Upper lobe of right lung (tissue), 1 donor: ENCODE results near the gene CACNG7. TPM values are rescaled to one million over a fixed set of nuclear protein-coding genes. Genes with fewer than 3 reads are reported as not detected.

Experiments
- ATAC-seq: fragments of 200-7000 bp; cut with Tn5 transposase; one replicate; pipeline ENCODE4 v1.9.1; 2020; ENCODE audit warnings: mild to moderate bottlenecking, moderate library complexity
- DNase-seq: peaks from one replicate; pipeline ENCODE4 v3.0.0-alpha.2; 2020
- H3K27ac ChIP-seq: fragments of 200-600 bp; one replicate; pipeline ENCODE4 v1.8.0; 2022
- H3K27me3 ChIP-seq: fragments of 200-600 bp; one replicate; pipeline ENCODE4 v1.8.0; 2022; ENCODE audit warnings: mild to moderate bottlenecking
- H3K36me3 ChIP-seq: fragments of 200-600 bp; one replicate; pipeline ENCODE4 v1.8.0; 2022
- H3K4me1 ChIP-seq: fragments of 200-600 bp; one replicate; pipeline ENCODE4 v1.8.0; 2022
- H3K4me3 ChIP-seq: fragments of 200-600 bp; one replicate; pipeline ENCODE4 v1.8.0; 2022; ENCODE audit warnings: mild to moderate bottlenecking
- H3K9me3 ChIP-seq: fragments of 200-600 bp; one replicate; pipeline ENCODE4 v1.8.0; 2022
- CTCF ChIP-seq: fragments of 200-600 bp; IDR thresholded peaks from one replicate; pipeline ENCODE4 v1.8.0; 2022; ENCODE audit warnings: antibody characterized with exemption
- intact Hi-C: fragments of 100-400 bp; cut with DNase I; formaldehyde crosslinking; loops from one replicate; pipeline ENCODE4 v1.11.0; 2022
- total RNA-seq: library from RNA; stranded (reverse); fragmentation: NEBNext Ultra II Directional; extraction: Animal tissue kit (Norgen Biotek cat#: 25700); gene quantifications from one replicate; pipeline ENCODE4 v1.2.1, GENCODE V29; 2021
- donor health status: DM: no; HTN: yes; CAD: no; lungs with severe emphysema.

The CACNG7 gene
- total RNA-seq, 1 donor from 2014 or later: not detected

- intact Hi-C loops: no loop called here
- H3K27me3 ChIP-seq: peaks cover 9% of the 10 kb centered on the region
- no peak for ATAC-seq
These were observed 32.3 kb upstream of the CACNG7 start for GRCh38 chr19:53876651-53877224.

GRCh38 chr19:53877361-53877766 is 31.7 kb upstream of the CACNG7 start:
- intact Hi-C loops: no loop called here
- peaks cover 26% of the 10 kb centered on the region for H3K36me3 ChIP-seq
- H3K4me1 ChIP-seq: peaks cover 21% of the 10 kb centered on the region
- ATAC-seq: no peak
- no peak overlapping the region for H3K27ac ChIP-seq
- no peak for TF ChIP-seq CTCF
- H3K9me3 ChIP-seq: no peaks in the 10 kb centered on the region
- DNase-seq: no peak
- H3K27me3 ChIP-seq: peaks cover 15% of the 10 kb centered on the region
- H3K4me3 ChIP-seq: no peak overlapping the region

More at GRCh38 chr19:53876651-53877224, 32.3 kb upstream of the CACNG7 start:
- Histone ChIP-seq H3K4me3 (no peak overlapping the region), H3K36me3 (peaks cover 26% of the 10 kb centered on the region), H3K9me3 (no peaks in the 10 kb centered on the region), H3K4me1 (peaks cover 15% of the 10 kb centered on the region), H3K27ac (no peak overlapping the region)
- no peak for DNase-seq
- TF ChIP-seq CTCF: no peak

- Histone ChIP-seq H3K27me3 (peaks cover 29% of the 10 kb centered on the region), H3K4me3 (peak overlapping the region; percentile 65), H3K36me3 (peaks cover 21% of the 10 kb centered on the region), H3K9me3 (no peaks in the 10 kb centered on the region), H3K4me1 (peaks cover 21% of the 10 kb centered on the region), H3K27ac (no peak overlapping the region)
- intact Hi-C loops: no loop called here
- no peak for DNase-seq
- ATAC-seq: no peak
- TF ChIP-seq CTCF: no peak
These were observed 30.3 kb upstream of the CACNG7 start for GRCh38 chr19:53878776-53879139.

- intact Hi-C loops: no loop called here
- no peak overlapping the region for H3K27ac ChIP-seq
- DNase-seq (peak; percentile 93), ATAC-seq (peak; percentile 98)
- peaks cover 21% of the 10 kb centered on the region for H3K4me1 ChIP-seq
- TF ChIP-seq CTCF: no peak
- H3K36me3 ChIP-seq: peaks cover 14% of the 10 kb centered on the region
- no peaks in the 10 kb centered on the region for H3K9me3 ChIP-seq
- H3K27me3 ChIP-seq: peaks cover 33% of the 10 kb centered on the region
- H3K4me3 ChIP-seq: peak overlapping the region; percentile 65
These were observed 29.7 kb upstream of the CACNG7 start for GRCh38 chr19:53879140-53880081.

GRCh38 chr19:53880711-53881481 is 28.2 kb upstream of the CACNG7 start:
- DNase-seq (no peak), ATAC-seq (no peak)
- H3K9me3 ChIP-seq: no peaks in the 10 kb centered on the region
- peaks cover 2% of the 10 kb centered on the region for H3K36me3 ChIP-seq
- intact Hi-C loops: no loop called here
- no peak overlapping the region for H3K27ac ChIP-seq
- no peak overlapping the region for H3K4me3 ChIP-seq
- H3K27me3 ChIP-seq: peaks cover 42% of the 10 kb centered on the region
- no peak for TF ChIP-seq CTCF
- peaks cover 17% of the 10 kb centered on the region for H3K4me1 ChIP-seq
